ENCODE measurements around the gene NPW. TPM values are rescaled to one million over a fixed set of nuclear protein-coding genes. Genes with fewer than 3 reads are reported as not detected.

Gene NPW
- total and polyA plus RNA-seq, 2 of the 8 experiments (the other 6 are each of a cell fraction or from before 2014, with no cell fraction given): 4.0 to 10.3 TPM

- ChIA-PET POLR2A (ENCODE audit: partially characterized antibody) (interaction anchor here (0.9 to 1.3 kb wide), 7 partner anchors 14 to 144 kb away, joined by 3 to 7 read pairs (median 3); partner anchors contain the start of gene RPS2), CTCF (ENCODE audit: partially characterized antibody) (interaction anchor here (0.8 to 2.1 kb wide), 11 partner anchors 11 to 113 kb away, joined by 3 to 7 read pairs (median 4); no protein-coding TSS in a partner anchor)
- peak overlapping the region; percentile 22 for H3K4ac ChIP-seq (replicated peaks; ENCODE audit: insufficient read length, low read depth, low read length)
- H2BK5ac ChIP-seq (ENCODE audit: low read depth, low read length): no peak overlapping the region
- H2BK20ac ChIP-seq (ENCODE audit: low read length): no peak overlapping the region
- no peaks in the 10 kb centered on the region for H3K79me1 ChIP-seq (ENCODE audit: low read depth, low read length)
- TF ChIP-seq CBX8 (IDR thresholded peaks at IDR 0.05; ENCODE audit: borderline replicate concordance, low read depth, low read length) (no peak), SP1 (IDR thresholded peaks at IDR 0.05; ENCODE audit: low read depth, low read length) (no peak), RXRA (IDR thresholded peaks at IDR 0.05; ENCODE audit: insufficient read depth, low read depth, low read length) (no peak)
- H3K79me2 ChIP-seq (ENCODE audit: control insufficient read depth in 1 of 2, insufficient read depth in 2 of 2, low read length in 2 of 2): no peaks in the 10 kb centered on the region
- H3K27me3 ChIP-seq (replicated peaks in 1 of 4; ENCODE audit: control insufficient read depth in 3 of 4, extremely low read depth in 1 of 4, insufficient read depth in 3 of 4, low read length in 3 of 4): peaks cover 0 to 27% (median 21%) of the 10 kb centered on the region in 4 experiments; a peak in 5 of 7 replicates
- H2BK120ac ChIP-seq (replicated peaks; ENCODE audit: low read depth, low read length): no peak overlapping the region
- H4K5ac ChIP-seq (ENCODE audit: insufficient read length, low read depth, low read length): no peak overlapping the region
- no peak overlapping the region for H3K4me3 ChIP-seq (ENCODE audit: extremely low read depth in 1 of 4, insufficient read depth in 2 of 4, low read depth in 3 of 4, low read length in 4 of 4)
- no peak overlapping the region for H2AK5ac ChIP-seq (ENCODE audit: low read depth, low read length)
- H3K14ac ChIP-seq (ENCODE audit: insufficient read length): no peak overlapping the region
- H2AFZ ChIP-seq (ENCODE audit: low read length): no peak overlapping the region
- no peak overlapping the region for H3K18ac ChIP-seq (ENCODE audit: extremely low read depth, low read length)
- no peak for DNase-seq (ENCODE audit: low read depth in 1 of 2, low spot score in 2 of 2)
- no peak overlapping the region for H3K23ac ChIP-seq (ENCODE audit: insufficient read length)
- H4K20me1 ChIP-seq (replicated peaks in 1 of 2; ENCODE audit: control insufficient read depth in 1 of 2, insufficient read depth in 2 of 2, low read length in 2 of 2): peaks cover 0 to 9% of the 10 kb centered on the region in 2 experiments
- WGBS, 2 experiments (ENCODE audit: extremely low coverage in 1 of 2, insufficient coverage in 1 of 2, insufficient read length in 1 of 2, insufficient replicate concordance in 2 of 2, low coverage in 1 of 2, low lambda C conversion rate in 2 of 2, missing lambda C conversion rate in 1 of 2): 91% methylated on average over 3 of the region's 3 CpGs; no CpG with 5 or more reads in 1 of the 2 experiments
- H2BK15ac ChIP-seq (ENCODE audit: low read length): no peak overlapping the region
- peaks cover 7% of the 10 kb centered on the region; the same call in 1 of the 2 replicates for H3K23me2 ChIP-seq (ENCODE audit: low read depth, low read length)
- no peak overlapping the region for H3K27ac ChIP-seq (ENCODE audit: low read depth, low read length)
- no peak overlapping the region for H3K9ac ChIP-seq (replicated peaks in 1 of 4; ENCODE audit: extremely low read depth in 1 of 4, low read depth in 3 of 4, low read length in 3 of 4)
- no peak overlapping the region for H3K56ac ChIP-seq (replicated peaks; ENCODE audit: insufficient read length, low read depth, low read length)
- peak overlapping the region in 1 of 2 experiments; percentile 61; a peak in 1 of 4 replicates for H3K4me2 ChIP-seq (ENCODE audit: insufficient read depth in 1 of 2, low read depth in 2 of 2, low read length in 2 of 2)
- FAIRE-seq: no peak
- H3K4me1 ChIP-seq (replicated peaks in 1 of 4; ENCODE audit: control insufficient read depth in 3 of 4, insufficient read depth in 4 of 4, low read length in 3 of 4): peaks cover 0 to 12% (median 9%) of the 10 kb centered on the region in 4 experiments; a peak in 5 of 7 replicates
- peak overlapping the region; percentile 57 for H4K8ac ChIP-seq (ENCODE audit: extremely low read depth, insufficient read depth, low read length)
- no peaks in the 10 kb centered on the region for H3K9me3 ChIP-seq (ENCODE audit: insufficient read depth in 2 of 2, low read depth in 1 of 2, low read length in 1 of 2)
- no peak overlapping the region for H4K91ac ChIP-seq (replicated peaks; ENCODE audit: insufficient read length, low read length)
- no peak overlapping the region for H2BK12ac ChIP-seq (ENCODE audit: low read depth, low read length)
- H3K36me3 ChIP-seq (ENCODE audit: control insufficient read depth in 2 of 4, insufficient read depth in 4 of 4, low read length in 3 of 4): no peaks in the 10 kb centered on the region
These were observed 8.6 kb downstream of the NPW start for GRCh38 chr16:2028146-2028545.
